Ascending aorta (tissue), 2 donors: ENCODE results near the gene SMPD3. TPM values are rescaled to one million over a fixed set of nuclear protein-coding genes. Genes with fewer than 3 reads are reported as not detected.

Source experiments
- DNase-seq, 2 donors: peaks; one replicate each; pipeline ENCODE4 v3.0.0-alpha.2; 2019; ENCODE audit warnings: low spot score in 2 of 2
- H3K27ac ChIP-seq, 2 donors: fragments of 200-600 bp; sonication (generic); one replicate each; pipeline ENCODE4 v1.5.1; 2016 to 2017; ENCODE audit warnings: mild to moderate bottlenecking in 1 of 2
- H3K27me3 ChIP-seq: fragments of 200-600 bp; sonication (generic); one replicate; pipeline ENCODE4 v1.5.1; 2017
- H3K36me3 ChIP-seq, 2 donors: fragments of 200-600 bp; sonication (generic); one replicate each; pipeline ENCODE4 v1.5.1; 2016
- H3K4me1 ChIP-seq, 2 donors: fragments of 200-600 bp; sonication (generic); one replicate each; pipeline ENCODE4 v1.5.1; 2016 to 2017; ENCODE audit warnings: mild to moderate bottlenecking in 1 of 2
- H3K4me3 ChIP-seq, 2 donors: fragments of 200-600 bp; sonication (generic); one replicate each; pipeline ENCODE4 v1.5.1; 2016 to 2017; ENCODE audit warnings: mild to moderate bottlenecking in 1 of 2
- H3K9me3 ChIP-seq, 2 donors: fragments of 200-600 bp; sonication (generic); one replicate each; pipeline ENCODE4 v1.5.1; 2016
- intact Hi-C: fragments of 100-400 bp; cut with DNase I; formaldehyde crosslinking; loops from one replicate; pipeline ENCODE4 v1.15.1; 2023
- total RNA-seq: library from RNA; depleted of rRNA; stranded (reverse); fragments of >200 nt; gene quantifications from one replicate; pipeline ENCODE4 v1.1.0, GENCODE V29; 2016
- TF ChIP-seq, protein P1 (sequence below), 3 experiments: fragments of 200-600 bp in 2 of 3; fragments of 450-650 bp in 1 of 3; sonication (generic) in 2 of 3; IDR thresholded peaks; one replicate each; pipeline ENCODE4 v1.5.1; 2016 to 2019; ENCODE audit warnings: antibody characterized with exemption in 3 of 3, mild to moderate bottlenecking in 1 of 3, moderate library complexity in 1 of 3

The SMPD3 gene
- total RNA-seq, 1 donor from 2014 or later = not detected

DNA sequence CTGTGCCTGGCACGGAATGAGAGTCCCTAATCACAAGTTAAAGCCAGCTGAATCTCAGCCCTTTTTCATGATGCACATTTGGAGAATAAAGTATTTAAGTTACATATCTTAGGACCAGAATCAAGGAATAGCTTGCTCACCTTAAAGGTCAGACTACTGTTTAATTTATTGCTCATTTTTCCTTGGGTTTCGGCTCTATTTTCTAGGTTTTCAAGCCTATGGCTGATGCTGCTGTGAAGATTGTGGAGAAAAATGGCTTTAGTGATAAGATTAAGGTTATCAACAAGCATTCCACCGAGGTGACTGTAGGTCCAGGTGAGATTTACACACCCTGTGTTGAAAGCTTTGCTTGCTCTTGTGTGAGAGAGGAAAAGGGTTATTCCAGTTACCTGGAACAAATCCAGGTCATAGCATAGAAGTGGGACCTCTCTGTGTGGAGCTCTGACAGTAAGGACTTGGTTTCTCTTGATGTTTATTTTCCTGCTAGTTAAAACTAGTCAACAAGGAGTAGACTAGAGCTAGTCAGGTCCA lies 119.4 kb downstream of the SMPD3 start:
- Histone ChIP-seq H3K4me3 (no peak overlapping the region), H3K9me3 (no peaks in the 10 kb centered on the region), H3K27me3 (no peaks in the 10 kb centered on the region), H3K4me1 (no peaks in the 10 kb centered on the region), H3K36me3 (peaks cover 22 to 41% of the 10 kb centered on the region in 2 donors), H3K27ac (no peak overlapping the region)
- intact Hi-C loops = loop anchor here (1.0 to 10.0 kb wide), 4 partner anchors 18 to 244 kb away; partner anchors contain the start of genes NFATC3, PRMT7 and SLC7A6OS
- TF ChIP-seq, protein P1, sequence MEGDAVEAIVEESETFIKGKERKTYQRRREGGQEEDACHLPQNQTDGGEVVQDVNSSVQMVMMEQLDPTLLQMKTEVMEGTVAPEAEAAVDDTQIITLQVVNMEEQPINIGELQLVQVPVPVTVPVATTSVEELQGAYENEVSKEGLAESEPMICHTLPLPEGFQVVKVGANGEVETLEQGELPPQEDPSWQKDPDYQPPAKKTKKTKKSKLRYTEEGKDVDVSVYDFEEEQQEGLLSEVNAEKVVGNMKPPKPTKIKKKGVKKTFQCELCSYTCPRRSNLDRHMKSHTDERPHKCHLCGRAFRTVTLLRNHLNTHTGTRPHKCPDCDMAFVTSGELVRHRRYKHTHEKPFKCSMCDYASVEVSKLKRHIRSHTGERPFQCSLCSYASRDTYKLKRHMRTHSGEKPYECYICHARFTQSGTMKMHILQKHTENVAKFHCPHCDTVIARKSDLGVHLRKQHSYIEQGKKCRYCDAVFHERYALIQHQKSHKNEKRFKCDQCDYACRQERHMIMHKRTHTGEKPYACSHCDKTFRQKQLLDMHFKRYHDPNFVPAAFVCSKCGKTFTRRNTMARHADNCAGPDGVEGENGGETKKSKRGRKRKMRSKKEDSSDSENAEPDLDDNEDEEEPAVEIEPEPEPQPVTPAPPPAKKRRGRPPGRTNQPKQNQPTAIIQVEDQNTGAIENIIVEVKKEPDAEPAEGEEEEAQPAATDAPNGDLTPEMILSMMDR (IDR thresholded peaks at IDR 0.05) = no peak
- DNase-seq = no peak

- Histone ChIP-seq H3K9me3 (no peaks in the 10 kb centered on the region), H3K27ac (no peak overlapping the region), H3K4me1 (no peaks in the 10 kb centered on the region), H3K4me3 (no peak overlapping the region), H3K27me3 (no peaks in the 10 kb centered on the region), H3K36me3 (peaks cover 24 to 41% of the 10 kb centered on the region in 2 donors)
- peak; percentile 25 to 87 for DNase-seq
- intact Hi-C loops = loop anchor here (1.0 to 10.0 kb wide), 4 partner anchors 18 to 244 kb away; partner anchors contain the start of genes NFATC3, PRMT7 and SLC7A6OS
- TF ChIP-seq, protein P1 (IDR thresholded peaks at IDR 0.05) = peak; percentile 93 to 96 (median 94)
Measured at GRCh38 chr16:68328151-68328859, 120.0 kb downstream of the SMPD3 start.

- intact Hi-C loops = loop anchor here (10.0 kb wide), 1 partner anchor 240 kb away; the partner anchor contains the start of gene NFATC3
- H3K4me1 ChIP-seq = no peaks in the 10 kb centered on the region
- DNase-seq = no peak
- TF ChIP-seq, protein P1 (IDR thresholded peaks at IDR 0.05) = no peak
- no peaks in the 10 kb centered on the region for H3K27me3 ChIP-seq
- no peaks in the 10 kb centered on the region for H3K9me3 ChIP-seq
- H3K4me3 ChIP-seq = no peak overlapping the region
- peaks cover 27 to 43% of the 10 kb centered on the region in 2 donors for H3K36me3 ChIP-seq
- no peak overlapping the region for H3K27ac ChIP-seq
Measured at GRCh38 chr16:68324780-68325357, 123.4 kb downstream of the SMPD3 start.

- H3K27me3 ChIP-seq = no peaks in the 10 kb centered on the region
- no peaks in the 10 kb centered on the region for H3K4me1 ChIP-seq
- intact Hi-C loops = loop anchor here (10.0 kb wide), 1 partner anchor 240 kb away; the partner anchor contains the start of gene NFATC3
- H3K9me3 ChIP-seq = no peaks in the 10 kb centered on the region
- TF ChIP-seq, protein P1 (IDR thresholded peaks at IDR 0.05) = no peak
- H3K4me3 ChIP-seq = no peak overlapping the region
- H3K27ac ChIP-seq = no peak overlapping the region
- no peak for DNase-seq
- peaks cover 27 to 43% of the 10 kb centered on the region in 2 donors for H3K36me3 ChIP-seq
Measured at GRCh38 chr16:68324336-68324735, 124.0 kb downstream of the SMPD3 start.

GRCh38 chr16:68319185-68319908 lies 129.0 kb downstream of the SMPD3 start:
- Histone ChIP-seq H3K9me3 (no peaks in the 10 kb centered on the region), H3K27ac (no peak overlapping the region), H3K4me1 (no peaks in the 10 kb centered on the region), H3K27me3 (no peaks in the 10 kb centered on the region), H3K4me3 (no peak overlapping the region), H3K36me3 (peaks cover 31 to 45% of the 10 kb centered on the region in 2 donors)
- no peak for DNase-seq
- intact Hi-C loops = no loop called here
- TF ChIP-seq, protein P1 (IDR thresholded peaks at IDR 0.05) = no peak
